ENCODE measurements around the gene RNF144A. TPM values are rescaled to one million over a fixed set of nuclear protein-coding genes. Genes with fewer than 3 reads are reported as not detected.
A peak's percentile ranks its signal among the peaks of the same experiment; 100 is the strongest.
"Not testable (repeated sequence)": the region's sequence is repeated elsewhere in the genome, so short reads cannot be mapped to it uniquely, and the experiment has no call there.

Gene RNF144A
- total and polyA plus RNA-seq, 9 donors = 13.7 to 27.6 (median 21.5) TPM

- H3K36me3 ChIP-seq (ENCODE audit: control insufficient read depth, insufficient read depth, low read length) = peaks cover 24% of the 10 kb centered on the region
- no peak overlapping the region for H3K27ac ChIP-seq (ENCODE audit: low read length)
- H3K4me1 ChIP-seq (ENCODE audit: control insufficient read depth, insufficient read depth, low read length) = peaks cover 23% of the 10 kb centered on the region
- H3K9me3 ChIP-seq (replicated peaks; ENCODE audit: control insufficient read depth, low read depth, low read length) = peaks cover 4% of the 10 kb centered on the region
- H3K4me3 ChIP-seq (ENCODE audit: low read length) = no peak overlapping the region
- H3K27me3 ChIP-seq (ENCODE audit: control insufficient read depth, insufficient read depth, low read length) = no peaks in the 10 kb centered on the region
- DNase-seq = peak; percentile 69
- WGBS (ENCODE audit: insufficient coverage) = 52% methylated on average over 9 of the region's 11 CpGs
Observed at GRCh38 chr2:6995391-6996097, 78.3 kb downstream of the RNF144A start.

GRCh38 chr2:6999211-6999877 is 82.1 kb downstream of the RNF144A start:
- Histone ChIP-seq H3K27ac (ENCODE audit: low read length) (no peak overlapping the region), H3K4me1 (ENCODE audit: control insufficient read depth, insufficient read depth, low read length) (peaks cover 11% of the 10 kb centered on the region), H3K36me3 (ENCODE audit: control insufficient read depth, insufficient read depth, low read length) (peaks cover 21% of the 10 kb centered on the region), H3K9me3 (replicated peaks; ENCODE audit: control insufficient read depth, low read depth, low read length) (no peaks in the 10 kb centered on the region), H3K4me3 (ENCODE audit: low read length) (no peak overlapping the region), H3K27me3 (ENCODE audit: control insufficient read depth, insufficient read depth, low read length) (no peaks in the 10 kb centered on the region)
- WGBS (ENCODE audit: insufficient coverage) = 91% methylated on average over 5 of the region's 7 CpGs
- DNase-seq = no peak

- not testable (repeated sequence) for H3K4me1 ChIP-seq (ENCODE audit: control insufficient read depth, insufficient read depth, low read length); H3K9me3 ChIP-seq (replicated peaks; ENCODE audit: control insufficient read depth, low read depth, low read length); H3K4me3 ChIP-seq (ENCODE audit: low read length); DNase-seq; H3K27me3 ChIP-seq (ENCODE audit: control insufficient read depth, insufficient read depth, low read length); H3K27ac ChIP-seq (ENCODE audit: low read length)
- peaks cover 21% of the 10 kb centered on the region for H3K36me3 ChIP-seq (ENCODE audit: control insufficient read depth, insufficient read depth, low read length)
- WGBS (ENCODE audit: insufficient coverage) = 95% methylated on average over 2 of the region's 6 CpGs
Observed at GRCh38 chr2:7001395-7001794, 84.2 kb downstream of the RNF144A start.

GRCh38 chr2:7003895-7004294 is 86.7 kb downstream of the RNF144A start:
- Histone ChIP-seq H3K4me3 (ENCODE audit: low read length) (no peak overlapping the region), H3K27ac (ENCODE audit: low read length) (no peak overlapping the region), H3K27me3 (ENCODE audit: control insufficient read depth, insufficient read depth, low read length) (no peaks in the 10 kb centered on the region), H3K9me3 (replicated peaks; ENCODE audit: control insufficient read depth, low read depth, low read length) (no peaks in the 10 kb centered on the region), H3K36me3 (ENCODE audit: control insufficient read depth, insufficient read depth, low read length) (peaks cover 16% of the 10 kb centered on the region), H3K4me1 (ENCODE audit: control insufficient read depth, insufficient read depth, low read length) (peaks cover 27% of the 10 kb centered on the region)
- DNase-seq = no peak
- WGBS (ENCODE audit: insufficient coverage) = 86% methylated on average over 1 of the region's 3 CpGs

GRCh38 chr2:7004636-7005035 is 87.4 kb downstream of the RNF144A start:
- H3K27me3 ChIP-seq (ENCODE audit: control insufficient read depth, insufficient read depth, low read length) = no peaks in the 10 kb centered on the region
- no peak for DNase-seq
- H3K27ac ChIP-seq (ENCODE audit: low read length) = no peak overlapping the region
- H3K9me3 ChIP-seq (replicated peaks; ENCODE audit: control insufficient read depth, low read depth, low read length) = no peaks in the 10 kb centered on the region
- peaks cover 34% of the 10 kb centered on the region for H3K4me1 ChIP-seq (ENCODE audit: control insufficient read depth, insufficient read depth, low read length)
- WGBS (ENCODE audit: insufficient coverage) = 53% methylated on average over 3 of the region's 4 CpGs
- H3K4me3 ChIP-seq (ENCODE audit: low read length) = no peak overlapping the region
- H3K36me3 ChIP-seq (ENCODE audit: control insufficient read depth, insufficient read depth, low read length) = peaks cover 11% of the 10 kb centered on the region

- Histone ChIP-seq H3K36me3 (ENCODE audit: control insufficient read depth, insufficient read depth, low read length) (peaks cover 7% of the 10 kb centered on the region), H3K27me3 (ENCODE audit: control insufficient read depth, insufficient read depth, low read length) (no peaks in the 10 kb centered on the region), H3K27ac (ENCODE audit: low read length) (peak overlapping the region; percentile 88), H3K9me3 (replicated peaks; ENCODE audit: control insufficient read depth, low read depth, low read length) (no peaks in the 10 kb centered on the region), H3K4me1 (ENCODE audit: control insufficient read depth, insufficient read depth, low read length) (peaks cover 46% of the 10 kb centered on the region), H3K4me3 (ENCODE audit: low read length) (no peak overlapping the region)
- 90% methylated on average over 5 of the region's 9 CpGs for WGBS (ENCODE audit: insufficient coverage)
- no peak for DNase-seq
Observed at GRCh38 chr2:7007488-7007845, 90.3 kb downstream of the RNF144A start.

- Histone ChIP-seq H3K27me3 (ENCODE audit: control insufficient read depth, insufficient read depth, low read length) (no peaks in the 10 kb centered on the region), H3K4me1 (ENCODE audit: control insufficient read depth, insufficient read depth, low read length) (peaks cover 46% of the 10 kb centered on the region), H3K9me3 (replicated peaks; ENCODE audit: control insufficient read depth, low read depth, low read length) (no peaks in the 10 kb centered on the region), H3K4me3 (ENCODE audit: low read length) (no peak overlapping the region), H3K36me3 (ENCODE audit: control insufficient read depth, insufficient read depth, low read length) (peaks cover 7% of the 10 kb centered on the region), H3K27ac (ENCODE audit: low read length) (peak overlapping the region; percentile 88)
- DNase-seq = peak; percentile 88
- WGBS (ENCODE audit: insufficient coverage) = 35% methylated on average over 17 of the region's 24 CpGs
Observed at GRCh38 chr2:7007846-7008741, 90.9 kb downstream of the RNF144A start.

- Histone ChIP-seq H3K4me1 (ENCODE audit: control insufficient read depth, insufficient read depth, low read length) (peaks cover 45% of the 10 kb centered on the region), H3K36me3 (ENCODE audit: control insufficient read depth, insufficient read depth, low read length) (peaks cover 3% of the 10 kb centered on the region), H3K9me3 (replicated peaks; ENCODE audit: control insufficient read depth, low read depth, low read length) (no peaks in the 10 kb centered on the region), H3K27ac (ENCODE audit: low read length) (peak overlapping the region; percentile 92), H3K4me3 (ENCODE audit: low read length) (no peak overlapping the region), H3K27me3 (ENCODE audit: control insufficient read depth, insufficient read depth, low read length) (no peaks in the 10 kb centered on the region)
- WGBS (ENCODE audit: insufficient coverage) = 88% methylated on average over 2 of the region's 11 CpGs
- DNase-seq = no peak
Observed at GRCh38 chr2:7009207-7009911, 92.1 kb downstream of the RNF144A start.

- peaks cover 54% of the 10 kb centered on the region for H3K4me1 ChIP-seq (ENCODE audit: control insufficient read depth, insufficient read depth, low read length)
- peak overlapping the region; percentile 92 for H3K27ac ChIP-seq (ENCODE audit: low read length)
- H3K9me3 ChIP-seq (replicated peaks; ENCODE audit: control insufficient read depth, low read depth, low read length) = no peaks in the 10 kb centered on the region
- peak; percentile 95 for DNase-seq
- peaks cover 3% of the 10 kb centered on the region for H3K36me3 ChIP-seq (ENCODE audit: control insufficient read depth, insufficient read depth, low read length)
- 18% methylated on average over 8 of the region's 10 CpGs for WGBS (ENCODE audit: insufficient coverage)
- H3K4me3 ChIP-seq (ENCODE audit: low read length) = no peak overlapping the region
- no peaks in the 10 kb centered on the region for H3K27me3 ChIP-seq (ENCODE audit: control insufficient read depth, insufficient read depth, low read length)
Observed at GRCh38 chr2:7010391-7011054, 93.3 kb downstream of the RNF144A start.
